Heart left ventricle (tissue), 13 donors: ENCODE results near the gene GPR32.

Experiments
- CTCF ChIP-seq, 12 donors: fragments of 200-600 bp; sonication (generic) in 4 of 12; IDR thresholded peaks; one replicate each; pipeline versions ENCODE4 v1.5.0 to v1.8.0; 2018 to 2022; ENCODE audit warnings: antibody characterized with exemption in 12 of 12, mild to moderate bottlenecking in 5 of 12
- POLR2A ChIP-seq, 2 donors: fragments of 450-650 bp; IDR thresholded peaks; one replicate each; pipeline ENCODE4 v1.6.1; 2017; ENCODE audit warnings: antibody characterized with exemption in 2 of 2, mild to moderate bottlenecking in 2 of 2, moderate library complexity in 2 of 2
- donor health status: ischemic (EF 13 %, LVEDD 7.1; RV severe dilation, severe dysfunction).
- donor health status: DM: no; HTN: yes; CAD: no.
- donor health status: DM: no; HTN: no; CAD: no.
- donor health status: ischemic (EF 25% LVEDD 6.9; RV normal size, moderate dysfunction).
- donor health status: ischemic (EF 25% LVEDD 5.7; RV mildly dilated, moderate dysfunction).
- donor health status: ischemic (EF 35%, LVEDD 5.7; RV mildly dilated, moderate dysfunction).
- donor health status: nonischemic (EF 11% LVEDD 7.7; RV severe dilation, severe dysfunction).
- donor health status: DM: yes; HTN: yes; CAD: no.
- donor health status: PGD.
- donor health status: ischemic (EF 29% LVEDD 5.4; RV normal size, mild dysfunction).
- donor health status: nonischemic (EF 23%, LVEDD 6.1; RV moderate dilation, normal function).

DNA sequence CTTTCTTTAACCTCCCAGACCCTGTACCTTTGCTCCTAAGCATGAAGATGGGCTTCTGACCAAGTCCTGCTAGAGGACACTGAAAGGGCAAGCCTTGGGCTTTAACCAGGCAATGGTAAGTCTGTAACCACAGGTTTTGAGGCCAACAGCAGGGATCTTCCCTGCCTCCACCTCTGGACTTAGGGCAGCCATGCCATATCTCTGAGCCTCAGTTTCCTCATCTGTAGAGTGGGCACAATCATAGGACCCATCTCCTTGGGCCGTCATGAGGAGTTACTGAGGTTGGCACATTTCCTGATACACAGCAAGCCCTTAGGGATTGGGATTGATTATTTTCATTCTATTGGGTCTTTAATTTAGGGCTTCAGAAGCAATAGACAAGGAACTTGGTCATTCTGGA lies 38.6 kb downstream of the GPR32 start:
- TF ChIP-seq CTCF (IDR thresholded peaks at IDR 0.05) = no peak
- no peak for TF ChIP-seq POLR2A (IDR thresholded peaks at IDR 0.05)
